DOHH2 (cell line): ENCODE results near the gene TIPARP.
A peak's percentile ranks its signal among the peaks of the same experiment; 100 is the strongest.

ENCODE experiments used
- H3F3A ChIP-seq: fragments of 200-600 bp; sonication (generic), shearing (Covaris generic); 2 replicates; pipeline ENCODE4 v1.6.0; 2016; ENCODE audit warnings: antibody characterized with exemption, mild to moderate bottlenecking; ENCODE audit not compliant: control insufficient read depth, insufficient read depth
- H3K27ac ChIP-seq: fragments of 200-600 bp; sonication (generic); 2 replicates; pipeline ENCODE4 v1.5.1; 2014; ENCODE audit warnings: low read depth, mild to moderate bottlenecking, low read length, moderate library complexity
- H3K27me3 ChIP-seq: fragments of 200-600 bp; sonication (generic); 2 replicates; pipeline ENCODE4 v1.6.1; 2014; ENCODE audit warnings: mild to moderate bottlenecking, low read length, mixed read lengths; ENCODE audit not compliant: control insufficient read depth
- H3K36me3 ChIP-seq: fragments of 200-600 bp; sonication (generic); 2 replicates; pipeline ENCODE4 v1.6.1; 2014; ENCODE audit warnings: mild to moderate bottlenecking, low read length, moderate library complexity, mixed read lengths; ENCODE audit not compliant: control insufficient read depth
- H3K4me1 ChIP-seq: fragments of 200-600 bp; sonication (generic); 2 replicates; pipeline ENCODE4 v1.6.1; 2014; ENCODE audit warnings: mild to moderate bottlenecking, low read length, mixed read lengths; ENCODE audit not compliant: control insufficient read depth
- H3K4me2 ChIP-seq: fragments of 200-600 bp; sonication (generic); 2 replicates; pipeline ENCODE4 v1.6.0; 2014; ENCODE audit warnings: mild to moderate bottlenecking, low read length, moderate library complexity
- H3K4me3 ChIP-seq: fragments of 200-600 bp; sonication (generic); 2 replicates; pipeline ENCODE4 v1.5.1; 2014; ENCODE audit warnings: mild to moderate bottlenecking, low read length, mixed read lengths
- H3K79me2 ChIP-seq: fragments of 200-600 bp; sonication (generic); 2 replicates; pipeline ENCODE4 v1.6.1; 2014; ENCODE audit warnings: mild to moderate bottlenecking, low read length, mixed read lengths; ENCODE audit not compliant: control insufficient read depth
- H3K9me2 ChIP-seq: fragments of 200-600 bp; sonication (generic); replicated peaks from 2 replicates; pipeline ENCODE4 v1.6.1; 2014; ENCODE audit warnings: mild to moderate bottlenecking, low read length, mixed read lengths; ENCODE audit not compliant: control insufficient read depth
- H3K9me3 ChIP-seq: fragments of 200-600 bp; sonication (generic); 2 replicates; pipeline ENCODE4 v1.6.1; 2014; ENCODE audit warnings: antibody characterized with exemption, low read length, mixed read lengths; ENCODE audit not compliant: control insufficient read depth, insufficient read depth
- H4K20me1 ChIP-seq: fragments of 200-600 bp; sonication (generic); 2 replicates; pipeline ENCODE4 v1.6.0; 2014; ENCODE audit warnings: low read depth, mild to moderate bottlenecking, antibody characterized with exemption, low read length, moderate library complexity; ENCODE audit not compliant: control insufficient read depth, insufficient read depth
- EZH2phosphoT487 ChIP-seq: fragments of 200-600 bp; sonication (generic); IDR thresholded peaks from 2 replicates; pipeline ENCODE4 v1.6.1; 2017; ENCODE audit warnings: borderline replicate concordance, mild to moderate bottlenecking, antibody characterized with exemption, low read length, moderate library complexity, mixed read lengths
- TF ChIP-seq, protein P1 (sequence below): fragments of 200-600 bp; sonication (generic); IDR thresholded peaks from one replicate; pipeline ENCODE4 v1.5.1; 2014; ENCODE audit warnings: antibody characterized with exemption, mild to moderate bottlenecking, low read depth, low read length; ENCODE audit not compliant: poor library complexity, severe bottlenecking

The TIPARP gene

DNA sequence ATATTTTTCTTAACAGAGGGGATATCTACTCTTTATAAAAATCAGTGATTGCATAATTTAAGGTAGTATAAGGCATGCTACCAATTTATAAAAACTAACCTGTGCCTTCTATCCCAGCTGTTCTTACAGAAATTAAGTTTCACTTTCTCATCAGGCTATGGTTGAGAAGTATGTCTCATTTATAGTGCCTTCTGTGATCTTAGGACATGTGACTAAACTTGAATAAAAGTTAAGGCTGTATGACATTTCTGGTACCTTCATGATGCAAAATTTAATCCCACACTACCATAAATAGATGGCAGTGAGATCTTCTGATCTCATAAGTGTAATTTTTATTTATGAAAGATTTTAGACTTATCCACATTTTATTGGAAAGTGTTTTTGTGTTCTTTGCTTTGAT lies 12.6 kb downstream of the TIPARP start:
- peaks cover 69% of the 10 kb centered on the region for H3K4me1 ChIP-seq
- H3K9me2 ChIP-seq: no peaks in the 10 kb centered on the region
- H4K20me1 ChIP-seq: peaks cover 45% of the 10 kb centered on the region
- H3K4me2 ChIP-seq: no peak overlapping the region
- no peak for TF ChIP-seq EZH2phosphoT487
- TF ChIP-seq, protein P1, sequence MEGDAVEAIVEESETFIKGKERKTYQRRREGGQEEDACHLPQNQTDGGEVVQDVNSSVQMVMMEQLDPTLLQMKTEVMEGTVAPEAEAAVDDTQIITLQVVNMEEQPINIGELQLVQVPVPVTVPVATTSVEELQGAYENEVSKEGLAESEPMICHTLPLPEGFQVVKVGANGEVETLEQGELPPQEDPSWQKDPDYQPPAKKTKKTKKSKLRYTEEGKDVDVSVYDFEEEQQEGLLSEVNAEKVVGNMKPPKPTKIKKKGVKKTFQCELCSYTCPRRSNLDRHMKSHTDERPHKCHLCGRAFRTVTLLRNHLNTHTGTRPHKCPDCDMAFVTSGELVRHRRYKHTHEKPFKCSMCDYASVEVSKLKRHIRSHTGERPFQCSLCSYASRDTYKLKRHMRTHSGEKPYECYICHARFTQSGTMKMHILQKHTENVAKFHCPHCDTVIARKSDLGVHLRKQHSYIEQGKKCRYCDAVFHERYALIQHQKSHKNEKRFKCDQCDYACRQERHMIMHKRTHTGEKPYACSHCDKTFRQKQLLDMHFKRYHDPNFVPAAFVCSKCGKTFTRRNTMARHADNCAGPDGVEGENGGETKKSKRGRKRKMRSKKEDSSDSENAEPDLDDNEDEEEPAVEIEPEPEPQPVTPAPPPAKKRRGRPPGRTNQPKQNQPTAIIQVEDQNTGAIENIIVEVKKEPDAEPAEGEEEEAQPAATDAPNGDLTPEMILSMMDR: no peak
- H3F3A ChIP-seq: no peaks in the 10 kb centered on the region; the same call in 1 of the 2 replicates
- H3K9me3 ChIP-seq: no peaks in the 10 kb centered on the region
- no peak overlapping the region for H3K4me3 ChIP-seq
- no peaks in the 10 kb centered on the region for H3K27me3 ChIP-seq
- no peak overlapping the region for H3K27ac ChIP-seq
- peaks cover 100% of the 10 kb centered on the region for H3K79me2 ChIP-seq
- H3K36me3 ChIP-seq: peaks cover 96% of the 10 kb centered on the region

DNA sequence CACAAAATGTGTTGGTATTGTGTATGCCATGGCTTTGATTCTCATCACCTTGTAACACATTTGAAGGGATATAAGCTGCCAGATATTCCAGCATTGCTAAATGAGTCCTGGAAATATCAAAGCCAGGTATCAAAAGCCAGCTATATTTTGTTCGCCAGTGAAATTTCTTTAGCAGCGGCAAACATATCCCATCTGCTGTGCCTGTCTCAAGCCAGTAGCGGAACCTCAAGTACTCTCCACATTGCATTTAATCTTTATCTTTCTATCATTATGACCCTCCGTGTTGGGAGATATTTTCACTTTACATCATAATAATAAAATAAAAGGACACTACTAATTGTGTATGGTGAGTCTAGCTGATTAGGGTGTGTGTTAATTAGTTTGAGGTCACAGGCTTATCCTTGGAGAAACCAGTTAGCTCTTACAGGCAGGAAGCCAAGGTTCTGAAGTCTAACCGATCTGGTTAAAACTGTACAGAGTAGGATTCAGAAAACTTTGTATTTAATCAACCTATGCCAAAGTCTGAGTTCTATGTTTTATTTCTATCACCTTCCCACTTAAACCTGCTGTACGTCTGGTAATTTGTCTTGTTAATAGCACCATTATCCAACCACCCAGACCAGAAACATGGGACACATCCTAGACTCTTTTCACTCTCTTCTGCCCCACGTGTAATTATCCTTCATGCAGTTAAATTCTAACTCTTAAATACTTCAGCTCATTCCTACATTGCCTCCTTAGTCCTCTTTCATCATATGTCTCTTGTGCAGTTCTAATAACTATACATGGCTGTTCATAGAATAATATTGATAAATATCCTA lies 14.5 kb downstream of the TIPARP start:
- Histone ChIP-seq H3K27ac (no peak overlapping the region), H3K36me3 (peaks cover 94% of the 10 kb centered on the region), H3K4me2 (0 out of 2 replicates have a peak overlapping the region, but pooled peaks have one; percentile 14), H4K20me1 (peaks cover 33% of the 10 kb centered on the region), H3K4me3 (no peak overlapping the region), H3K27me3 (no peaks in the 10 kb centered on the region), H3K4me1 (peaks cover 51% of the 10 kb centered on the region), H3K79me2 (peaks cover 100% of the 10 kb centered on the region), H3K9me2 (no peaks in the 10 kb centered on the region), H3F3A (no peaks in the 10 kb centered on the region), H3K9me3 (no peaks in the 10 kb centered on the region)
- no peak for TF ChIP-seq EZH2phosphoT487
- TF ChIP-seq, protein P1: no peak

DNA sequence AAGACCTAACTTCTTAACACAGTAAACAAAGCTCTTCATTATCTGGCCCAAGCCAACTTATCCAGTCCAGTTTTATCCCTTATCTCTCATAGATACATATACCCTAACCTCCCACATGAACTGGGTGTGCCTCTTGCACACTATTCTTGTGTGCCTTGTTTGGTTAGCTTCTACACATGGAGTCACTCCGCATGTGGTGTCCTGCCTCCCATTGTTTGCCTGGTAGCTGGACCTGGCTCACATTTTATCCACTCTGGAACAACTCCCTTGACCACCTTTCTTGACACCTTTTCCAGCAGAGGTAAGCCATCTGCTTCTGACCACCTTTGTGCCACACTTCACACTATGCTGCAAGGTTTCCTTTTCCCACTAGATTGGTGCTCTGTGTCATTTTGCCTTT lies 15.2 kb downstream of the TIPARP start:
- Histone ChIP-seq H3K4me1 (peaks cover 43% of the 10 kb centered on the region), H3K9me3 (no peaks in the 10 kb centered on the region), H3K4me3 (no peak overlapping the region), H3K4me2 (0 out of 2 replicates have a peak overlapping the region, but pooled peaks have one; percentile 14), H3K27me3 (no peaks in the 10 kb centered on the region), H4K20me1 (peaks cover 32% of the 10 kb centered on the region), H3F3A (0 out of 2 replicates have a peak, but pooled peaks cover 4% of the 10 kb centered on the region), H3K9me2 (no peaks in the 10 kb centered on the region), H3K36me3 (peaks cover 95% of the 10 kb centered on the region), H3K79me2 (peaks cover 100% of the 10 kb centered on the region), H3K27ac (no peak overlapping the region)
- TF ChIP-seq, protein P1: no peak
- TF ChIP-seq EZH2phosphoT487: no peak
